Coronary artery (tissue), 2 donors: ENCODE data around the gene GAREM1.
"Not testable (repeated sequence)": the region's sequence is repeated elsewhere in the genome, so short reads cannot be mapped to it uniquely, and the experiment has no call there.

ENCODE experiments used
- DNase-seq: peaks from one replicate; pipeline ENCODE4 v3.0.0-alpha.2; 2017; ENCODE audit warnings: low spot score
- H3K27ac ChIP-seq, 2 donors: fragments of 200-600 bp; sonication (generic); one replicate each; pipeline ENCODE4 v1.5.1; 2016 to 2019
- H3K4me3 ChIP-seq: fragments of 200-600 bp; sonication (generic); 2 replicates; pipeline ENCODE4 v1.5.1; 2016; ENCODE audit warnings: mild to moderate bottlenecking, moderate library complexity
- TF ChIP-seq, protein P1 (sequence below): fragments of 200-600 bp; sonication (generic); IDR thresholded peaks from one replicate; pipeline ENCODE4 v1.5.1; 2019; ENCODE audit warnings: antibody characterized with exemption

Gene GAREM1

DNA sequence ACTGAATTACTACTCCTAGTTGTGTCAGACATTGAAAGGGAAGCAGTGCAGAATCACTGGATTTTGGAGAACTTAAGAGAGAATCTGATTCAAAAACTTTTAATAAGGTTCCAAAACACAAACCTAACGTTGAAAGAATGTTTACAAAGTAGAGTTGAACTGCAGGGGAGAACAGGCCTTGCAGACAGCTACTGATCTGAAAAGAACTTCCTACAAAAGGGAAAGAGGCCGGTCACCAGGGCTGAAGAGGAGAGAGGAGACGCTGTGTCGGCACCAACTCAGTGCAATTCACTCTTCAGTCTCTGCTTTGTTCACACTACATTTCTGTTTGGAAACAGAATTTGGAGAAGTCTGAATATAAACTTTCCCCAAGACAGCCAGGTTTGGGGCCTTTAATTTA lies 124.0 kb downstream of the GAREM1 start:
- Histone ChIP-seq H3K27ac (peak overlapping the region; percentile 74 to 79), H3K4me3 (no peak overlapping the region)
- TF ChIP-seq, protein P1, sequence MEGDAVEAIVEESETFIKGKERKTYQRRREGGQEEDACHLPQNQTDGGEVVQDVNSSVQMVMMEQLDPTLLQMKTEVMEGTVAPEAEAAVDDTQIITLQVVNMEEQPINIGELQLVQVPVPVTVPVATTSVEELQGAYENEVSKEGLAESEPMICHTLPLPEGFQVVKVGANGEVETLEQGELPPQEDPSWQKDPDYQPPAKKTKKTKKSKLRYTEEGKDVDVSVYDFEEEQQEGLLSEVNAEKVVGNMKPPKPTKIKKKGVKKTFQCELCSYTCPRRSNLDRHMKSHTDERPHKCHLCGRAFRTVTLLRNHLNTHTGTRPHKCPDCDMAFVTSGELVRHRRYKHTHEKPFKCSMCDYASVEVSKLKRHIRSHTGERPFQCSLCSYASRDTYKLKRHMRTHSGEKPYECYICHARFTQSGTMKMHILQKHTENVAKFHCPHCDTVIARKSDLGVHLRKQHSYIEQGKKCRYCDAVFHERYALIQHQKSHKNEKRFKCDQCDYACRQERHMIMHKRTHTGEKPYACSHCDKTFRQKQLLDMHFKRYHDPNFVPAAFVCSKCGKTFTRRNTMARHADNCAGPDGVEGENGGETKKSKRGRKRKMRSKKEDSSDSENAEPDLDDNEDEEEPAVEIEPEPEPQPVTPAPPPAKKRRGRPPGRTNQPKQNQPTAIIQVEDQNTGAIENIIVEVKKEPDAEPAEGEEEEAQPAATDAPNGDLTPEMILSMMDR = no peak
- DNase-seq = no peak

DNA sequence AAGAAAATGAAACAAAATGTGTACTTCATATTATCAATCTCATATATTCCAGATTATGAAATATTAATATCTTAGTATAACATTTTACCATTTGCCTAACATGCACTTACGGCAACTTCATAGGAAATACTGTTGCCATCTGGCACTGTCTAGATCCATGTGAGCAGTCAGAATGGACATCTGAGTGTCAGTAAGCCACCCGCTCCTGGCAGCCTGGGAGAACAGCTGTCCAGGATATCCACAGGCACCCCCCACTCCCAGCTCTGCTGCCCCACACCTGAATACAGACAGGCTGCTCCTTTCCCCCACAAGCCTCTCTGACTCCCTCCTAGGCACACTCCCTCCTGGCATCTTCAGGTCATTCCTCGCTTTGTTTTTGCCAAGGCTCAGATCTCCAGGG lies 127.0 kb downstream of the GAREM1 start:
- no peak overlapping the region for H3K4me3 ChIP-seq
- H3K27ac ChIP-seq = no peak overlapping the region
- TF ChIP-seq, protein P1 = no peak
- DNase-seq = no peak

GRCh38 chr18:32341112-32341511 lies 129.6 kb downstream of the GAREM1 start:
- not testable (repeated sequence) for DNase-seq, H3K4me3 ChIP-seq, H3K27ac ChIP-seq

GRCh38 chr18:32339045-32339444 lies 131.6 kb downstream of the GAREM1 start:
- no peak overlapping the region for H3K27ac ChIP-seq
- TF ChIP-seq, protein P1 = no peak
- no peak overlapping the region for H3K4me3 ChIP-seq
- DNase-seq = no peak

DNA sequence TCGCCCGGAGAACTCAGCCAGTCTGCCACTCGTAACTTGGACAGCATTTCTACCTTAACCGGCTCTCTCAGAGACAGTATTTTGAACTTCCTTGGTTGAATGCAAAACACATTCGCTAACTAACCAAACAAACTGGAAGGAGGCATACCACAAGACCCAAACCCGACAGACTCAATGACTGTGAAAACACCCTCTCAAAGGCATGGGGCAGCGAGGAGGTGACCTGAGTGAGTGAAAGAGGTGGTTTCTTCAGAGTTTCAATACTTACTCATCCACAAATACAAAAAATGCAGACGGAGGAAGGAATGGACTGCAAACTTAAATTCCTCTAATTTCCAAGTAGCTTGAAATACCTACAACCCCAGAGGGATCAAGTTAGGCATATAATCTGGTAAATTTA lies 132.9 kb downstream of the GAREM1 start:
- TF ChIP-seq, protein P1 = no peak
- Histone ChIP-seq H3K4me3 (no peak overlapping the region), H3K27ac (no peak overlapping the region)
- no peak for DNase-seq

DNA sequence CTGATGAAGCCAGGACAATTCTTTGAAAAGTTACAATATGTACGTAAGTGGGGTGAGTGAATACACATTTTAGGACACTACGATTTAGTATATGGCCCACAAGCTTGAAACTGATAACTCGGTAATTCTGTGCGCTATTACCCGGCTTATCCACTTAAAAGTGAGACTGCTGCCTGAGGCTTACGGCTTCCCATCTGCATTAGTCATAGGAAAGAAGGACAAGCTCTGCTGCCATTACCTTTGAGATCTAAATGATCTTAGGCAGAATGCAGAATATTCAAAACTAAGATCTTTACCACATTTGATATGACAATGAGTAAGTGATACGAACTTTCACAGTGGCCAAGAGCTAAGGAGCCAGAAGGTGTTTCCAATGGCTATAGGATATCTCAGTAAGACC lies 133.3 kb downstream of the GAREM1 start:
- Histone ChIP-seq H3K27ac (no peak overlapping the region), H3K4me3 (no peak overlapping the region)
- TF ChIP-seq, protein P1 = no peak
- no peak for DNase-seq

DNA sequence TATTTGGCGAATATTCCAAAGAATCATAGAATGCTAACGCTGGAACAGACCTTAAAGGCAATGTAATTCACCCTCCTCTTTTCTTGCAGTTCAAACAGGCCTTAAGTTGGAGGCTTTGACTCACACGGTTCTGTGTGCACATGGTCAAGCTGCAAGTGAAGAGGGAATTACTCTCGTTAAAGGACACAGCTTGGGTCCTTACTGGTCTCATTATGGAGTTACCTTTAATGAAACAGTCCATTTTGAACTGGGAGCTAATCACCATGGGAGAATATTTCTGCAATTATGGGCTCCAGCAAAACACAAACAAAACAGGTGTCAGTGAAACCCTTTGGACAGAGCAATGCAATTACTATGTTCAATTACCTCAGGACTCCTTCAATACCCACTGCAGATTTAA lies 135.5 kb downstream of the GAREM1 start:
- Histone ChIP-seq H3K4me3 (no peak overlapping the region), H3K27ac (no peak overlapping the region)
- no peak for DNase-seq
- TF ChIP-seq, protein P1 = no peak

DNA sequence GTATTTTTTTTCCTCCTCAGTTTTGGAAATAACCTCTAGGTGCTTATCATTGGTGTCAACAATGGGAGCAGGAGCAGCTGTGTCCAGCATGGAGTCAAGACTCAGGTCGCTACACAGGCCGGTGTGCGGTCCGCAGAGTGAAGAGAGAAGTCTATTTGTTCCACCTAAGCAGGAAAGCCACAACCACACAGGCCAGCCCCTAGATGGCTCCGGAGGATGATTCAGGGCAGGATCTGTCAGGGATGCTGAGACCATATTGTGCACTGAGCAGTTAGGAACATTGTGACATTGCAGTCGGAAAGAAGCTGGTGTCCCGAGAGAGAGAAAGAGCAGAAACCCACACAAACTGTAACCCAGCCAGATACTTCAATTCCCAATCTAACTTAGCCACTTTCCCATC lies 136.9 kb downstream of the GAREM1 start:
- H3K27ac ChIP-seq = no peak overlapping the region
- TF ChIP-seq, protein P1 = no peak
- no peak for DNase-seq
- H3K4me3 ChIP-seq = no peak overlapping the region
